Right lobe of liver (tissue), 6 donors: Measurements from ENCODE around the gene CIZ1. TPM values are rescaled to one million over a fixed set of nuclear protein-coding genes. Genes with fewer than 3 reads are reported as not detected.

Experiments used
- ATAC-seq, 4 donors: fragments of 200-7000 bp; cut with Tn5 transposase; one replicate each; pipeline ENCODE4 v1.9.1; 2020; ENCODE audit warnings: mild to moderate bottlenecking in 4 of 4, moderate library complexity in 4 of 4
- DNase-seq, 3 donors: peaks; one replicate each; pipeline ENCODE4 v3.0.0-alpha.2; 2020
- H3K27ac ChIP-seq, 3 donors: fragments of 200-600 bp; one replicate each; pipeline ENCODE4 v1.8.0; 2022
- H3K27me3 ChIP-seq, 2 donors: fragments of 200-600 bp; one replicate each; pipeline ENCODE4 v1.8.0; 2022
- H3K36me3 ChIP-seq, 4 donors: fragments of 200-600 bp; sonication (generic) in 1 of 4; one replicate each; pipeline versions ENCODE4 v1.5.1 to v1.8.0; 2017 to 2022; ENCODE audit warnings: control low read depth in 1 of 4
- H3K4me1 ChIP-seq, 4 donors: fragments of 200-600 bp; sonication (generic) in 1 of 4; one replicate each; pipeline versions ENCODE4 v1.5.1 to v1.8.0; 2017 to 2022; ENCODE audit warnings: control low read depth in 1 of 4
- H3K4me3 ChIP-seq, 3 donors: fragments of 200-600 bp; one replicate each; pipeline ENCODE4 v1.8.0; 2022
- H3K9me3 ChIP-seq, 4 donors: fragments of 200-600 bp; sonication (generic) in 1 of 4; one replicate each; pipeline versions ENCODE4 v1.5.1 to v1.8.0; 2017 to 2022; ENCODE audit warnings: control low read depth in 1 of 4
- CTCF ChIP-seq, 4 donors: fragments of 200-600 bp in 3 of 4; fragments of 450-650 bp in 1 of 4; IDR thresholded peaks; one replicate each; pipeline versions ENCODE4 v1.5.1 to v1.8.0; 2016 to 2022; ENCODE audit warnings: antibody characterized with exemption in 4 of 4, mild to moderate bottlenecking in 2 of 4
- POLR2A ChIP-seq: fragments of 450-650 bp; IDR thresholded peaks from one replicate; pipeline ENCODE4 v1.6.1; 2017; ENCODE audit warnings: antibody characterized with exemption, mild to moderate bottlenecking
- WGBS: methylation state at CpG from one replicate; pipeline ENCODE4 v1.1.6; 2018; ENCODE audit warnings: low coverage, low lambda C conversion rate; ENCODE audit not compliant: insufficient coverage; ENCODE audit errors: missing lambda C conversion rate; 5-methylcytosine and 5-hydroxymethylcytosine counted together
- intact Hi-C, 2 donors: fragments of 100-400 bp; cut with DNase I; formaldehyde crosslinking; loops; one replicate each; pipeline versions ENCODE4 v1.11.2 to v1.14.1; 2022
- total RNA-seq, 6 experiments: library from RNA; depleted of rRNA in 2 of 6; stranded (reverse); fragments of >200 nt in 2 of 6; fragmentation: NEBNext Ultra II Directional in 3 of 6; extraction: Animal tissue kit (Norgen Biotek cat#: 25700) in 3 of 6; gene quantifications; one replicate each; pipeline versions ENCODE4 v1.1.0 to v1.2.4, GENCODE V29; 2016 to 2023
- donor health status: DM: no; HTN: yes; CAD: no.
- donor health status: DM: no; HTN: no; CAD: no.
- donor health status: DM: no; HTN: no; CAD: no.
- donor health status: DM: no; HTN: yes; CAD: no.
- donor health status: DM: no; HTN: yes; CAD: no.

Gene CIZ1
- total RNA-seq, 6 experiments from 2014 or later: 15.9 to 33.5 (median 24.0) TPM

- ATAC-seq: no peak
- H3K9me3 ChIP-seq: no peaks in the 10 kb centered on the region
- H3K27ac ChIP-seq: no peak overlapping the region
- WGBS: no CpG with 5 or more reads among the region's 24 CpGs
- TF ChIP-seq CTCF (IDR thresholded peaks at IDR 0.05) (no peak), POLR2A (no peak)
- H3K4me3 ChIP-seq: no peak overlapping the region
- DNase-seq: peak in 2 of 3 donors; percentile 19 to 47
- H3K36me3 ChIP-seq: peaks cover 0 to 22% (median 8%) of the 10 kb centered on the region in 4 donors
- intact Hi-C loops: no loop called here
- H3K4me1 ChIP-seq: peaks cover 0 to 17% (median 8%) of the 10 kb centered on the region in 4 donors
- H3K27me3 ChIP-seq: no peaks in the 10 kb centered on the region
Observed at GRCh38 chr9:128122809-128123175, 68.6 kb downstream of the CIZ1 start.

GRCh38 chr9:128121924-128122808 lies 69.2 kb downstream of the CIZ1 start:
- Histone ChIP-seq H3K36me3 (peaks cover 0 to 22% (median 8%) of the 10 kb centered on the region in 4 donors), H3K27me3 (no peaks in the 10 kb centered on the region), H3K4me3 (no peak overlapping the region), H3K27ac (no peak overlapping the region), H3K9me3 (no peaks in the 10 kb centered on the region), H3K4me1 (peaks cover 0 to 19% (median 9%) of the 10 kb centered on the region in 4 donors)
- intact Hi-C loops: no loop called here
- no peak for ATAC-seq
- TF ChIP-seq CTCF (IDR thresholded peaks at IDR 0.05) (no peak), POLR2A (no peak)
- WGBS: 83% methylated on average over 1 of the region's 27 CpGs
- peak; percentile 17 to 55 (median 45) for DNase-seq

- Histone ChIP-seq H3K36me3 (peaks cover 0 to 22% (median 8%) of the 10 kb centered on the region in 4 donors), H3K9me3 (no peaks in the 10 kb centered on the region), H3K27me3 (no peaks in the 10 kb centered on the region), H3K27ac (no peak overlapping the region), H3K4me3 (no peak overlapping the region), H3K4me1 (peaks cover 0 to 18% (median 9%) of the 10 kb centered on the region in 4 donors)
- no CpG with 5 or more reads among the region's 5 CpGs for WGBS
- intact Hi-C loops: no loop called here
- no peak for ATAC-seq
- TF ChIP-seq CTCF (IDR thresholded peaks at IDR 0.05) (no peak), POLR2A (no peak)
- DNase-seq: peak in 1 of 3 donors; percentile 5
Observed at GRCh38 chr9:128121466-128121810, 69.9 kb downstream of the CIZ1 start.

- ATAC-seq (no peak), DNase-seq (peak; percentile 24 to 50 (median 43))
- intact Hi-C loops: no loop called here
- H3K9me3 ChIP-seq: no peaks in the 10 kb centered on the region
- H3K27me3 ChIP-seq: no peaks in the 10 kb centered on the region
- TF ChIP-seq POLR2A: no peak
- TF ChIP-seq CTCF (IDR thresholded peaks at IDR 0.05): no peak
- WGBS: 75% methylated on average over 4 of the region's 29 CpGs
- peaks cover 0 to 18% (median 9%) of the 10 kb centered on the region in 4 donors for H3K4me1 ChIP-seq
- H3K27ac ChIP-seq: no peak overlapping the region
- no peak overlapping the region for H3K4me3 ChIP-seq
- peaks cover 0 to 22% (median 8%) of the 10 kb centered on the region in 4 donors for H3K36me3 ChIP-seq
Observed at GRCh38 chr9:128120741-128121465, 70.5 kb downstream of the CIZ1 start.
